ENCODE data around the gene GRM2.

DNA sequence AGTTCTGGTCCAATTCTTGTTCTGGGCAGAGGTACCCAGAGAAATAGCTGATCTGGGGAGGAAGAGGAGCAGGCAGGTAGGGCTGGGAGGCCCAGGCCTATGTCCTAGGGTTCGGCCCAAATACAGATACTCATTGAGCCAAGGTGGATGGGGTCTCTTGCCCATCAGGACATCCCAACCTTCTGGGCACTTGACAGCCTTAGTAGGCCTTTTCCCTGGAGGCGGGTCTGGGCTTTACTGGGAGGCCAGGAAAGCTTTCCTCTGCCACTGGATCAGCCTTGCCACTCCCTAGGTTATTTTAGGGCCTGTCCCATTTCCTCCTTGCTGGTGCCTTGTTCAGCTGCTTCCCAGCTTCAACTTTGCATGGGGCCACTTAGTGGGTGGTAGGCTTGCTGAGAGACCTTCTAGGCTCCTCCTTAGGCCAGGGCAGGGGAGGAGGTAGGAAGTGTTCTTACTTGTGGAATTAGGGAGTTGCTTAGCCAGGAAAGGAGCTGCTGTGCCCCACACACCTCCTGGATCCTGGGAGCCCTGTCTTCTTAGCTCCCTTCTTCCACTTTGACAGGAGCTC is 26.1 kb upstream of the GRM2 start:
- TF ChIP-seq, protein P1, sequence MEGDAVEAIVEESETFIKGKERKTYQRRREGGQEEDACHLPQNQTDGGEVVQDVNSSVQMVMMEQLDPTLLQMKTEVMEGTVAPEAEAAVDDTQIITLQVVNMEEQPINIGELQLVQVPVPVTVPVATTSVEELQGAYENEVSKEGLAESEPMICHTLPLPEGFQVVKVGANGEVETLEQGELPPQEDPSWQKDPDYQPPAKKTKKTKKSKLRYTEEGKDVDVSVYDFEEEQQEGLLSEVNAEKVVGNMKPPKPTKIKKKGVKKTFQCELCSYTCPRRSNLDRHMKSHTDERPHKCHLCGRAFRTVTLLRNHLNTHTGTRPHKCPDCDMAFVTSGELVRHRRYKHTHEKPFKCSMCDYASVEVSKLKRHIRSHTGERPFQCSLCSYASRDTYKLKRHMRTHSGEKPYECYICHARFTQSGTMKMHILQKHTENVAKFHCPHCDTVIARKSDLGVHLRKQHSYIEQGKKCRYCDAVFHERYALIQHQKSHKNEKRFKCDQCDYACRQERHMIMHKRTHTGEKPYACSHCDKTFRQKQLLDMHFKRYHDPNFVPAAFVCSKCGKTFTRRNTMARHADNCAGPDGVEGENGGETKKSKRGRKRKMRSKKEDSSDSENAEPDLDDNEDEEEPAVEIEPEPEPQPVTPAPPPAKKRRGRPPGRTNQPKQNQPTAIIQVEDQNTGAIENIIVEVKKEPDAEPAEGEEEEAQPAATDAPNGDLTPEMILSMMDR (IDR thresholded peaks at IDR 0.05; ENCODE audit: low read length), result no peak
- no peak for TF ChIP-seq EZH2 (optimal IDR thresholded peaks at IDR 0.05; ENCODE audit: low read depth, low read length)
- no peak for TF ChIP-seq EZH2phosphoT487 (IDR thresholded peaks at IDR 0.05; ENCODE audit: low read length)

Measured in MM.1S (cell line).